ENCODE data around the gene DCUN1D2.
A peak's percentile ranks its signal among the peaks of the same experiment; 100 is the strongest.
"Not testable (repeated sequence)": the region's sequence is repeated elsewhere in the genome, so short reads cannot be mapped to it uniquely, and the experiment has no call there.

DCUN1D2 gene

GRCh38 chr13:113489549-113490495, 689 bp downstream of the DCUN1D2 start:
- peak; percentile 14 to 18 for DNase-seq (ENCODE audit: low read depth in 2 of 2)

- DNase-seq (ENCODE audit: low read depth in 2 of 2): no peak
Measured at GRCh38 chr13:113489171-113489548, 1.4 kb downstream of the DCUN1D2 start.

- no peak for DNase-seq (ENCODE audit: low read depth in 2 of 2)
Measured at GRCh38 chr13:113488283-113488682, 2.2 kb downstream of the DCUN1D2 start.

- no peak for DNase-seq (ENCODE audit: low read depth in 2 of 2)
Measured at GRCh38 chr13:113486698-113487097, 3.8 kb downstream of the DCUN1D2 start.

GRCh38 chr13:113485545-113485944, 5.0 kb downstream of the DCUN1D2 start:
- DNase-seq (ENCODE audit: low read depth in 2 of 2): no peak

GRCh38 chr13:113483504-113484293, 6.8 kb downstream of the DCUN1D2 start:
- no peak for DNase-seq (ENCODE audit: low read depth in 2 of 2)

GRCh38 chr13:113483081-113483480, 7.4 kb downstream of the DCUN1D2 start:
- DNase-seq (ENCODE audit: low read depth in 2 of 2): no peak

GRCh38 chr13:113479179-113479578, 11.3 kb downstream of the DCUN1D2 start:
- DNase-seq (ENCODE audit: low read depth in 2 of 2): no peak

GRCh38 chr13:113477724-113478123, 12.8 kb downstream of the DCUN1D2 start:
- DNase-seq (ENCODE audit: low read depth in 2 of 2): no peak

- no peak for DNase-seq (ENCODE audit: low read depth in 2 of 2)
Measured at GRCh38 chr13:113476811-113477210, 13.7 kb downstream of the DCUN1D2 start.

- DNase-seq (ENCODE audit: low read depth in 2 of 2): no peak
Measured at GRCh38 chr13:113475911-113476310, 14.6 kb downstream of the DCUN1D2 start.

- DNase-seq (ENCODE audit: low read depth in 2 of 2): no peak
Measured at GRCh38 chr13:113475280-113475679, 15.2 kb downstream of the DCUN1D2 start.

- DNase-seq (ENCODE audit: low read depth in 2 of 2): no peak
Measured at GRCh38 chr13:113474179-113474578, 16.3 kb downstream of the DCUN1D2 start.

GRCh38 chr13:113472355-113473025, 18.0 kb downstream of the DCUN1D2 start:
- no peak for DNase-seq (ENCODE audit: low read depth in 2 of 2)

GRCh38 chr13:113471844-113472243, 18.7 kb downstream of the DCUN1D2 start:
- no peak for DNase-seq (ENCODE audit: low read depth in 2 of 2)

- DNase-seq (ENCODE audit: low read depth in 2 of 2): not testable (repeated sequence)
Measured at GRCh38 chr13:113470635-113471163, 19.8 kb downstream of the DCUN1D2 start.

GRCh38 chr13:113470073-113470472, 20.4 kb downstream of the DCUN1D2 start:
- DNase-seq (ENCODE audit: low read depth in 2 of 2): no peak

- no peak for DNase-seq (ENCODE audit: low read depth in 2 of 2)
Measured at GRCh38 chr13:113469582-113469981, 20.9 kb downstream of the DCUN1D2 start.

GRCh38 chr13:113468472-113469201, 21.9 kb downstream of the DCUN1D2 start:
- DNase-seq (ENCODE audit: low read depth in 2 of 2): no peak

- no peak for DNase-seq (ENCODE audit: low read depth in 2 of 2)
Measured at GRCh38 chr13:113468029-113468428, 22.5 kb downstream of the DCUN1D2 start.

- DNase-seq (ENCODE audit: low read depth in 2 of 2): no peak
Measured at GRCh38 chr13:113466383-113466782, 24.1 kb downstream of the DCUN1D2 start.
